ENCODE measurements around the gene MOCOS.

GRCh38 chr18:36181898-36182506 lies 5.3 kb upstream of the MOCOS start:
- TF ChIP-seq ZNF274 (IDR thresholded peaks at IDR 0.05; ENCODE audit: low read depth, low read length) (no peak), YY1 (IDR thresholded peaks at IDR 0.05; ENCODE audit: insufficient read depth, insufficient read length) (no peak), SUZ12 (IDR thresholded peaks at IDR 0.05; ENCODE audit: extremely low read depth, insufficient read depth, insufficient read length) (no peak)
